ENCODE results near the gene JMJD1C. TPM values are rescaled to one million over a fixed set of nuclear protein-coding genes. Genes with fewer than 3 reads are reported as not detected.

Gene JMJD1C
- total and polyA plus RNA-seq, 2 donors (not counting 3 experiments of a cell fraction or from before 2014, with no cell fraction given) = 32.1 to 97.1 TPM

DNA sequence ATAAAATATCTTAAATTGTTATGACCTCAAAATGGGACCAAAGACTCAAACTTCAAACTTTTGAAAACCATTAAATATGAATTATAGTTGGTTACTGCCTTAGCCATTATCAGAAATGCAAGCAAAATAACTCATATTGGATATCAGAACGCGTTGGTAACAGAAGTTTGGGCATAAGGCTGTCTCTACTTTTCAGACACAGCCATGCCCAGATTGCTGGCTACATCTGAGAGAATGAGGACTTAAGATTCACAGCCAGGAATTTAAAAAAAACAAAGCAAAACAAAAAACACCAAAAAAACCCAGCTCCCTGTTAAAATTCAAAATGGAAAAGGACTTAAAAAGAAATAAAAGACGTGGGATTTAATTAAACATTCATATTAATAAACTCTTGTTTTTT lies 161.6 kb downstream of the JMJD1C start:
- POLR2A ChIA-PET = no interaction called here
- no peak for FAIRE-seq
- Histone ChIP-seq H3K9me1 (replicated peaks; ENCODE audit: control insufficient read depth, extremely low read depth, insufficient read depth, low read length) (no peaks in the 10 kb centered on the region), H3K4me3 (replicated peaks in 1 of 3; ENCODE audit: insufficient read depth in 1 of 3, low read depth in 1 of 3, low read length in 3 of 3) (no peak overlapping the region), H3K9ac (replicated peaks; ENCODE audit: extremely low read depth, insufficient read depth, low read length) (no peak overlapping the region), H3K27ac (ENCODE audit: insufficient read depth, low read depth, low read length) (no peak overlapping the region), H2AFZ (ENCODE audit: low read depth, low read length) (no peak overlapping the region), H3K36me3 (ENCODE audit: control insufficient read depth in 2 of 2, extremely low read depth in 1 of 2, insufficient read depth in 2 of 2, low read length in 2 of 2) (no peaks in the 10 kb centered on the region), H3K4me2 (ENCODE audit: insufficient read depth, low read length) (no peak overlapping the region), H3K9me3 (replicated peaks; ENCODE audit: control insufficient read depth, insufficient read depth, low read length) (no peaks in the 10 kb centered on the region), H3K27me3 (ENCODE audit: control insufficient read depth in 2 of 2, insufficient read depth in 2 of 2, low read length in 2 of 2) (no peaks in the 10 kb centered on the region), H3K4me1 (ENCODE audit: control insufficient read depth, extremely low read depth, insufficient read depth, low read length) (no peaks in the 10 kb centered on the region), H4K20me1 (replicated peaks; ENCODE audit: control insufficient read depth, extremely low read depth, insufficient read depth, low read length) (peaks cover 2% of the 10 kb centered on the region), H3K79me2 (ENCODE audit: control insufficient read depth, insufficient read depth, low read length) (peaks cover 33% of the 10 kb centered on the region)
- no peak for DNase-seq (ENCODE audit: low read depth, low spot score)
- intact Hi-C loops (cut with micrococcal nuclease) (no loop called here), dilution Hi-C loops (cut with MboI; ENCODE audit: extremely low pct_ligation_motif_present, low sequenced_read_pairs) (no loop called here)
- TF ChIP-seq JUN (IDR thresholded peaks at IDR 0.05; ENCODE audit: borderline replicate concordance, insufficient read depth, insufficient read length, low read depth) (no peak), FOS (IDR thresholded peaks at IDR 0.05; ENCODE audit: borderline replicate concordance, insufficient read depth, low read length) (no peak), POLR2AphosphoS5 (IDR thresholded peaks at IDR 0.05; ENCODE audit: insufficient read depth, low read depth, low read length) (no peak), MYC (IDR thresholded peaks at IDR 0.05; ENCODE audit: low read depth, low read length) (no peak), GATA2 (IDR thresholded peaks at IDR 0.05; ENCODE audit: insufficient read depth, insufficient read length, low read depth, low read length) (no peak), POLR2A (IDR thresholded peaks at IDR 0.05; ENCODE audit: low read depth, low read length) (no peak), EZH2 (IDR thresholded peaks at IDR 0.05; ENCODE audit: borderline replicate concordance, low read depth, low read length, severe bottlenecking) (no peak)
- TF ChIP-seq, protein P1, sequence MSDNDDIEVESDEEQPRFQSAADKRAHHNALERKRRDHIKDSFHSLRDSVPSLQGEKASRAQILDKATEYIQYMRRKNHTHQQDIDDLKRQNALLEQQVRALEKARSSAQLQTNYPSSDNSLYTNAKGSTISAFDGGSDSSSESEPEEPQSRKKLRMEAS (IDR thresholded peaks at IDR 0.05; ENCODE audit: insufficient read depth, insufficient read length) = no peak
- TF ChIP-seq, protein P2, sequence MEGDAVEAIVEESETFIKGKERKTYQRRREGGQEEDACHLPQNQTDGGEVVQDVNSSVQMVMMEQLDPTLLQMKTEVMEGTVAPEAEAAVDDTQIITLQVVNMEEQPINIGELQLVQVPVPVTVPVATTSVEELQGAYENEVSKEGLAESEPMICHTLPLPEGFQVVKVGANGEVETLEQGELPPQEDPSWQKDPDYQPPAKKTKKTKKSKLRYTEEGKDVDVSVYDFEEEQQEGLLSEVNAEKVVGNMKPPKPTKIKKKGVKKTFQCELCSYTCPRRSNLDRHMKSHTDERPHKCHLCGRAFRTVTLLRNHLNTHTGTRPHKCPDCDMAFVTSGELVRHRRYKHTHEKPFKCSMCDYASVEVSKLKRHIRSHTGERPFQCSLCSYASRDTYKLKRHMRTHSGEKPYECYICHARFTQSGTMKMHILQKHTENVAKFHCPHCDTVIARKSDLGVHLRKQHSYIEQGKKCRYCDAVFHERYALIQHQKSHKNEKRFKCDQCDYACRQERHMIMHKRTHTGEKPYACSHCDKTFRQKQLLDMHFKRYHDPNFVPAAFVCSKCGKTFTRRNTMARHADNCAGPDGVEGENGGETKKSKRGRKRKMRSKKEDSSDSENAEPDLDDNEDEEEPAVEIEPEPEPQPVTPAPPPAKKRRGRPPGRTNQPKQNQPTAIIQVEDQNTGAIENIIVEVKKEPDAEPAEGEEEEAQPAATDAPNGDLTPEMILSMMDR (IDR thresholded peaks at IDR 0.05; ENCODE audit: extremely low read depth in 1 of 2, insufficient read depth in 1 of 2, low read depth in 1 of 2, low read length in 2 of 2) = no peak
- no TSS peak for BruUV-seq (replicated peaks)
- CTCF ChIA-PET = no interaction called here

Measured in endothelial cell of umbilical vein (primary cell).